Endothelial cell (in vitro differentiated cells): ENCODE data around the gene MTFP1. TPM values are rescaled to one million over a fixed set of nuclear protein-coding genes. Genes with fewer than 3 reads are reported as not detected.

Source experiments
- DNase-seq: peaks from one replicate; pipeline ENCODE4 v3.0.0; 2021; ENCODE audit warnings: low spot score
- H3K27ac Mint-ChIP-seq: one replicate; pipeline ENCODE4 v1.8.0; 2021; ENCODE audit warnings: mixed read lengths, inconsistent platforms; ENCODE audit not compliant: unreplicated experiment
- H3K27me3 Mint-ChIP-seq: one replicate; pipeline ENCODE4 v1.8.0; 2021; ENCODE audit warnings: mild to moderate bottlenecking, moderate library complexity, mixed read lengths, inconsistent platforms; ENCODE audit not compliant: unreplicated experiment
- H3K36me3 Mint-ChIP-seq: one replicate; pipeline ENCODE4 v1.8.0; 2021; ENCODE audit warnings: mild to moderate bottlenecking, low read depth, mixed read lengths, inconsistent platforms; ENCODE audit not compliant: unreplicated experiment
- H3K4me1 Mint-ChIP-seq: one replicate; pipeline ENCODE4 v1.8.0; 2021; ENCODE audit warnings: mild to moderate bottlenecking, mixed read lengths, inconsistent platforms; ENCODE audit not compliant: unreplicated experiment
- H3K4me3 Mint-ChIP-seq: one replicate; pipeline ENCODE4 v1.8.0; 2021; ENCODE audit warnings: mild to moderate bottlenecking, mixed read lengths, inconsistent platforms; ENCODE audit not compliant: unreplicated experiment
- H3K9me3 Mint-ChIP-seq: one replicate; pipeline ENCODE4 v1.8.0; 2021; ENCODE audit warnings: mixed read lengths, inconsistent platforms; ENCODE audit not compliant: unreplicated experiment
- CTCF ChIP-seq: fragments of 200-600 bp; sonication (generic); IDR thresholded peaks from one replicate; pipeline ENCODE4 v1.5.0; 2021; ENCODE audit warnings: antibody characterized with exemption; ENCODE audit not compliant: unreplicated experiment
- total RNA-seq: library from RNA; stranded (reverse); fragmentation: NEBNext Ultra II Directional; extraction: Animal tissue kit (Norgen Biotek cat#: 25700); gene quantifications from one replicate; pipeline ENCODE4 v1.2.1, GENCODE V29; 2021; ENCODE audit not compliant: unreplicated experiment

The MTFP1 gene
- total RNA-seq, 1 donor from 2014 or later, result 30.2 TPM

GRCh38 chr22:30385942-30386341, 39.6 kb upstream of the MTFP1 start:
- no peak for TF ChIP-seq CTCF
- Mint-ChIP-seq H3K36me3 (peaks cover 4% of the 10 kb centered on the region), H3K4me1 (peaks cover 3% of the 10 kb centered on the region), H3K9me3 (no peaks in the 10 kb centered on the region), H3K4me3 (peak overlapping the region; percentile 59), H3K27ac (no peak overlapping the region), H3K27me3 (peaks cover 7% of the 10 kb centered on the region)
- DNase-seq, result no peak

- Mint-ChIP-seq H3K27ac (no peak overlapping the region), H3K9me3 (no peaks in the 10 kb centered on the region), H3K4me1 (peaks cover 7% of the 10 kb centered on the region), H3K36me3 (peaks cover 4% of the 10 kb centered on the region), H3K27me3 (peaks cover 7% of the 10 kb centered on the region), H3K4me3 (peak overlapping the region; percentile 91)
- TF ChIP-seq CTCF, result no peak
- DNase-seq, result no peak
These were observed 39.0 kb upstream of the MTFP1 start for GRCh38 chr22:30386608-30386959.

- Mint-ChIP-seq H3K27ac (peak within 1 kb of the TSS; percentile 82), H3K27me3 (peaks cover 7% of the 10 kb centered on the region), H3K36me3 (peaks cover 4% of the 10 kb centered on the region), H3K4me1 (peaks cover 7% of the 10 kb centered on the region), H3K9me3 (no peaks in the 10 kb centered on the region), H3K4me3 (peak within 1 kb of the TSS; percentile 91)
- peak; percentile 96 for DNase-seq
- peak; percentile 98 for TF ChIP-seq CTCF
These were observed 38.4 kb upstream of the MTFP1 start, which contains the start of gene RNF215 for GRCh38 chr22:30386960-30387827. RNF215 (minus strand) TSS chr22:30387411; CDS start chr22:30387313, 98 bp downstream.

GRCh38 chr22:30390974-30391691, 34.4 kb upstream of the MTFP1 start:
- Mint-ChIP-seq H3K27me3 (peaks cover 8% of the 10 kb centered on the region), H3K4me3 (no peak overlapping the region), H3K9me3 (no peaks in the 10 kb centered on the region), H3K4me1 (peaks cover 11% of the 10 kb centered on the region), H3K27ac (no peak overlapping the region), H3K36me3 (no peaks in the 10 kb centered on the region)
- TF ChIP-seq CTCF, result peak; percentile 64
- DNase-seq, result peak; percentile 51
